IPS-18a (cell line): ENCODE results near the gene AGA.

Experiments
- H3K27ac ChIP-seq: one replicate; pipeline ENCODE4 v1.5.1; 2013; ENCODE audit warnings: low read length
- H3K27me3 ChIP-seq: one replicate; pipeline ENCODE4 v1.6.1; 2013; ENCODE audit warnings: mild to moderate bottlenecking, low read length; ENCODE audit not compliant: control insufficient read depth, insufficient read depth
- H3K36me3 ChIP-seq: one replicate; pipeline ENCODE4 v1.6.1; 2013; ENCODE audit warnings: low read depth, low read length; ENCODE audit not compliant: control insufficient read depth
- H3K4me1 ChIP-seq: one replicate; pipeline ENCODE4 v1.6.1; 2013; ENCODE audit warnings: low read depth, low read length; ENCODE audit not compliant: control insufficient read depth
- H3K4me3 ChIP-seq: one replicate; pipeline ENCODE4 v1.5.1; 2013; ENCODE audit warnings: low read length
- H3K9ac ChIP-seq: one replicate; pipeline ENCODE4 v1.6.1; 2013; ENCODE audit warnings: mild to moderate bottlenecking, low read length, moderate library complexity
- H3K9me3 ChIP-seq: one replicate; pipeline ENCODE4 v1.6.1; 2013; ENCODE audit warnings: low read depth, low read length; ENCODE audit not compliant: control insufficient read depth

Gene AGA

DNA sequence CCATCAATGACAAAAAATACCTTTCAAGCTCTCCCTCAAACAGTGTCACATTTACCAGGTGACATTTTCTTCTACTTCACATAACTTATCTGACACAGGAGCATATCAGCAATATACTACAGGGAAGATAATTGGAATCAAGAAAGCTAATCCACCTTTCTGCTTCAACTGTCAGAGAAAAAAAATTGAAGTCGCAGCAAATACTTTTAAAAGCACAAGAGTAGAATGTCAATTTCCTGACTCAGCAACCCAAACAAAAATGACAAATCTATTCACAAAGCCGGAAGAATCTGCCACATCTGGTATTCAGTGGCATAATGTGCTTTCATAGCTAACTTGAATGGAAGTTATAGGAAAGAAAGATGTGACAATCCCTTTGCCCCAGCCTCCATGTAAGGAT is 36.7 kb downstream of the AGA start:
- Histone ChIP-seq H3K27me3 (no peaks in the 10 kb centered on the region), H3K4me1 (peaks cover 12% of the 10 kb centered on the region), H3K9me3 (no peaks in the 10 kb centered on the region), H3K36me3 (no peaks in the 10 kb centered on the region), H3K27ac (no peak overlapping the region), H3K9ac (no peak overlapping the region), H3K4me3 (no peak overlapping the region)

- Histone ChIP-seq H3K9ac (no peak overlapping the region), H3K27me3 (no peaks in the 10 kb centered on the region), H3K9me3 (no peaks in the 10 kb centered on the region), H3K4me1 (peaks cover 12% of the 10 kb centered on the region), H3K27ac (no peak overlapping the region), H3K4me3 (no peak overlapping the region), H3K36me3 (no peaks in the 10 kb centered on the region)
Observed at GRCh38 chr4:177404986-177405385, 37.3 kb downstream of the AGA start.

GRCh38 chr4:177404342-177404741 is 37.9 kb downstream of the AGA start:
- H3K9me3 ChIP-seq: no peaks in the 10 kb centered on the region
- H3K9ac ChIP-seq: no peak overlapping the region
- no peaks in the 10 kb centered on the region for H3K27me3 ChIP-seq
- H3K27ac ChIP-seq: no peak overlapping the region
- no peak overlapping the region for H3K4me3 ChIP-seq
- H3K36me3 ChIP-seq: no peaks in the 10 kb centered on the region
- peaks cover 12% of the 10 kb centered on the region for H3K4me1 ChIP-seq

- no peak overlapping the region for H3K4me3 ChIP-seq
- H3K9ac ChIP-seq: no peak overlapping the region
- H3K36me3 ChIP-seq: no peaks in the 10 kb centered on the region
- no peak overlapping the region for H3K27ac ChIP-seq
- H3K4me1 ChIP-seq: peaks cover 12% of the 10 kb centered on the region
- H3K9me3 ChIP-seq: no peaks in the 10 kb centered on the region
- H3K27me3 ChIP-seq: no peaks in the 10 kb centered on the region
Observed at GRCh38 chr4:177403746-177404145, 38.5 kb downstream of the AGA start.

DNA sequence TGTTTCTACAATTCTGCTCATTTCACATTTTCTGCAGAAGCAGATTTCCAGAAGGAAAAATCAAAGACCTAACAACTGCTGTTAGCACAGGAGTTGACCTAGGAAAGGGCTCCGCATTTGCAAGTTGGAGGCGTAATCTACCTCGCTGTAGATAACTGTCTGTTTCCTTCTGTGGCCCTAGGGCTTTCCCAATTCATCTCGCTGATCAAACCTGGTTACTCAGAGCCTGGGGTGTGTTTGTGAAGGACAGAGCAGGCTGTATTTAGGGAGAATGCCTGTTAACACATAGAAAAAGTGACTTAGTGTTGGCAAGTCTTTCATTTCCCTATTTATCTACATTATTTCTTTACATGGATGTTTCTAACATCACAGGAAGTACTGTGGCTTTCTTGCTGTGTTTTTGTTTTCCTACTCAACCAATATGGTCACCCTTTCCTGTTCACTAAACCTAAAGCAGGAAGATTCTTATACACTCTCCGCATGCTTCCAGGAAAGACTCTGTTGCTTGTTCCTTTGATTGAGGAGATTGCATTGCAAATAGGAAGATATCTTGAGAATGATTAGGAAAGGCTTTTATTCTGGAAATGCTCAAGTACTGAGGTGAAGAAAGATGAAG is 40.5 kb downstream of the AGA start:
- Histone ChIP-seq H3K27ac (no peak overlapping the region), H3K9me3 (no peaks in the 10 kb centered on the region), H3K4me3 (no peak overlapping the region), H3K36me3 (no peaks in the 10 kb centered on the region), H3K27me3 (no peaks in the 10 kb centered on the region), H3K4me1 (peaks cover 12% of the 10 kb centered on the region), H3K9ac (no peak overlapping the region)

DNA sequence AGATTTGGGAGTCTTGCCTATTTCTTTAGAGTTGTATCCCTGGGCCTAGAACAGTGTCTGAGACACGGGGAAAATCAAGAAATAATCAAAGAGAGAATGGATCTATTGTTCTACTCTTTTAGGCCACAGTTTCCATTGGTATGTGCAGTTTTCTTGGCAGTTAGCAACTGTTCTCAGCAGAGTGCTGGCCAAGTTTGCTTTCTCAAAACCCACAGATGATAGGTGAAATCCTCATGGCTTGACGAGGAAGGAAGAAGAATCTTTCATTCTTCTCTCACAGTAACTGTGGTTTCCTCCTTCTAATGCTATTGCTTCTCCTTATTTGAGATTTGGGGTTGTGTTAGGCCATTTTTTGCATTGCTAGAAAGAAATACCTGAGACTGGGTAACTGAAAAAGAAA is 42.2 kb downstream of the AGA start:
- Histone ChIP-seq H3K4me3 (no peak overlapping the region), H3K9ac (no peak overlapping the region), H3K4me1 (peaks cover 12% of the 10 kb centered on the region), H3K36me3 (no peaks in the 10 kb centered on the region), H3K27me3 (no peaks in the 10 kb centered on the region), H3K9me3 (no peaks in the 10 kb centered on the region), H3K27ac (no peak overlapping the region)

DNA sequence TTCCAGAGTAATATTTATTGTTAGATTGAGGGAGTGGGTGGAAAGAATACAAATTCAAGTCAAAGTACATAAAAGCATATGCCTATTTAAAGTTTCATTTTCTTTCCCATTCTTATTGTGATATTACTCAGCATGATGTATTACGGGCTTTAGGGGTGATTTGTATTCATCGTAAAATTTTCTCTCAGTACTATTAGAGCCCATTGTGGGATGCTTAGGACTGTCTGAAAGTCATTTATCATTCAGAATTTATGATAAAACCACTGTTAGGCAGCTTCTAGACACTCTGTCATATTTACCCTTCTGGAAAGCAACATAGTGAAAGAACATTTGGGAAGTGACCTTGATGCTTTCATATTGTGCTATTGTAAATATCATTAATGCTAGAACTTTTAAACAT is 45.9 kb downstream of the AGA start:
- Histone ChIP-seq H3K36me3 (no peaks in the 10 kb centered on the region), H3K4me3 (no peak overlapping the region), H3K27ac (no peak overlapping the region), H3K9ac (no peak overlapping the region), H3K4me1 (no peaks in the 10 kb centered on the region), H3K27me3 (no peaks in the 10 kb centered on the region), H3K9me3 (no peaks in the 10 kb centered on the region)

DNA sequence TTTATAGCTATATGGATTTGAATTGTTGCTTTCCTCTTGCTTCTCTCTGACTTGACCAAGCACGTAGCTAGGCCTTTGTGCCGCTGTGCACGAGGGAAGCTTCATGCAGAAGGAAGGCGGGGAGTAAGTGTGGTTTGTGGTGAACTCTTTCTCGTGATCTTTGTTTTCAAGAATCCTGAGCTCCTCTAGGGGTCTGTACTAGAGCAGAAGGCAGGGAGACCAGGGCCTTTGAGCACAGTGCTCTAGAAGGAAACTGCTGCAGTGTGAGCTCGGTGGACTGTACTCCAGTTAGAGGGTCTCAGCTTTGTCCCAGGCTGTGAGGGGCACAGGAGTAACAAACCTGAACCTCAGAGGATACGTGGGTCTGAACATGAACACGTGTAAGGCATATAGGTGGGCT is 49.0 kb downstream of the AGA start:
- no peaks in the 10 kb centered on the region for H3K4me1 ChIP-seq
- H3K9ac ChIP-seq: no peak overlapping the region
- no peak overlapping the region for H3K4me3 ChIP-seq
- no peaks in the 10 kb centered on the region for H3K27me3 ChIP-seq
- no peaks in the 10 kb centered on the region for H3K36me3 ChIP-seq
- no peak overlapping the region for H3K27ac ChIP-seq
- H3K9me3 ChIP-seq: no peaks in the 10 kb centered on the region

GRCh38 chr4:177391953-177392352 is 50.3 kb downstream of the AGA start:
- Histone ChIP-seq H3K27me3 (no peaks in the 10 kb centered on the region), H3K36me3 (no peaks in the 10 kb centered on the region), H3K4me3 (no peak overlapping the region), H3K4me1 (no peaks in the 10 kb centered on the region), H3K27ac (no peak overlapping the region), H3K9me3 (no peaks in the 10 kb centered on the region), H3K9ac (no peak overlapping the region)

DNA sequence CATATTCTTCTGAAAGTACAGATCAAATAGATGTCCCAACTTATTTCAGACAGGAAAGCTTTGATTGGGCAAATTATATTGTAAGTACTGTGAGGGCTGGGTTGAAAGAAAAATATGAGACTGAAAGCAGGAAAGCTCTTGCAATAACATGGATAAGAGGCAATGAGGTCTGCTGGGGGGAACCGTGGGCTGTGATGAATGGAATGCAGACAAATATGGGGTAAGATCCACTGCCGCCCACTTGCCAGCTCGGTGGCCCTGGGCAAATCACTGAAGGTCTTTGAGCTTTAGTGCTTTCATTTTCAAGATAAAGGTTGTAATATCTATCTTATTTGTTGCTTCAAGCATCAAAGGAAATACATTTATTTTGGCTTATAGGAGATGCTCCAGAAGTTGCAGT is 51.0 kb downstream of the AGA start:
- no peaks in the 10 kb centered on the region for H3K36me3 ChIP-seq
- H3K27ac ChIP-seq: no peak overlapping the region
- H3K9ac ChIP-seq: no peak overlapping the region
- H3K9me3 ChIP-seq: no peaks in the 10 kb centered on the region
- H3K4me3 ChIP-seq: no peak overlapping the region
- H3K27me3 ChIP-seq: no peaks in the 10 kb centered on the region
- H3K4me1 ChIP-seq: no peaks in the 10 kb centered on the region

- Histone ChIP-seq H3K4me1 (no peaks in the 10 kb centered on the region), H3K9ac (no peak overlapping the region), H3K4me3 (no peak overlapping the region), H3K27me3 (no peaks in the 10 kb centered on the region), H3K36me3 (no peaks in the 10 kb centered on the region), H3K9me3 (peaks cover under 1% of the 10 kb centered on the region), H3K27ac (no peak overlapping the region)
Observed at GRCh38 chr4:177386278-177386815, 55.9 kb downstream of the AGA start.

DNA sequence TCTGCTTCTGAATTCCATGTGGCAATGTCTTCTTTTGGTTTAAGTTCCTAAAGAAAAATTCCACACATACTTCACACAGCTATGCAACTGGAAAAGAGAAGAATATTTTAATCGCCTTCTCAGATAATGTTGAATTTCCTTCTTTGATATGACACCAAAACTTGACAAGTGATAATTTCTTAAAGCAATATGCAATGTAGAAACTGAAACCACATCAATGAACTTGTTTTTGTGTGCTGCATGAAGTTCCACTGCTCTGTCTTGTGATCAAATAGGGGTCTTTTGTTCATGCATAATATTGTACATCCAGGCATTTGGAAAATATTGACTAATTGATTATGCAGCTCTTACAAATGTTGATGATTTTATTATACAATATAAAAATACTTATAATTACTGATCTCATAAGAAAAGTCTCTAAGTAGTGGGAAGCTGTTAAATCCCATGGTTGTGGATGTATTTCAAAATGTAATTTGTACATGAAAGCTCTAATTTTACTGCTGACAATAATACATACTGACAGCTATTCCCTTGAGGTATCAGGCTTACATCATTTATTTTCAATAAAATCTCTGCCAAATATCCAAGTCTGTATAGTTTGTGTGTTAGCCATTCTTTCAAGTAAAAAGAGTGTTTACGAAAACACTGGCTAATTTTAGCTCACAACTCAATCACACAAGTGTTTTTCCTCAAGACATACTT is 56.5 kb downstream of the AGA start:
- Histone ChIP-seq H3K9ac (no peak overlapping the region), H3K4me3 (no peak overlapping the region)

More for the DNA sequence above, 56.5 kb downstream of the AGA start:
- no peaks in the 10 kb centered on the region for H3K4me1 ChIP-seq
- H3K9me3 ChIP-seq: peaks cover 6% of the 10 kb centered on the region
- no peak overlapping the region for H3K27ac ChIP-seq
- no peaks in the 10 kb centered on the region for H3K36me3 ChIP-seq
- no peaks in the 10 kb centered on the region for H3K27me3 ChIP-seq
